Ramos (cell line): ENCODE measurements around the gene LGALS9C.
"Not testable (repeated sequence)": the region's sequence is repeated elsewhere in the genome, so short reads cannot be mapped to it uniquely, and the experiment has no call there.

Experiments used
- in situ Hi-C: fragments of 300-500 bp; cut with MboI; formaldehyde crosslinking; loops from one replicate; pipeline ENCODE4 v1.14.3; 2022; ENCODE audit warnings: low sequenced_read_pairs; ENCODE audit not compliant: unreplicated experiment

LGALS9C gene

GRCh38 chr17:18527354-18527753 is 50.8 kb downstream of the LGALS9C start:
- in situ Hi-C loops, result not testable (repeated sequence)

GRCh38 chr17:18528435-18528834 is 51.8 kb downstream of the LGALS9C start:
- in situ Hi-C loops, result not testable (repeated sequence)

GRCh38 chr17:18528899-18529500 is 52.4 kb downstream of the LGALS9C start:
- in situ Hi-C loops, result not testable (repeated sequence)

- in situ Hi-C loops, result not testable (repeated sequence)
These were observed 53.8 kb downstream of the LGALS9C start for GRCh38 chr17:18530405-18530804.

GRCh38 chr17:18542234-18542633 is 65.6 kb downstream of the LGALS9C start:
- in situ Hi-C loops, result not testable (repeated sequence)

- in situ Hi-C loops, result not testable (repeated sequence)
These were observed 66.3 kb downstream of the LGALS9C start for GRCh38 chr17:18542907-18543306.
